ENCODE data around the gene DENND2D. TPM values are rescaled to one million over a fixed set of nuclear protein-coding genes. Genes with fewer than 3 reads are reported as not detected.

Gene DENND2D
- total RNA-seq, 4 donors from 2014 or later: 30.2 to 61.2 (median 39.2) TPM

DNA sequence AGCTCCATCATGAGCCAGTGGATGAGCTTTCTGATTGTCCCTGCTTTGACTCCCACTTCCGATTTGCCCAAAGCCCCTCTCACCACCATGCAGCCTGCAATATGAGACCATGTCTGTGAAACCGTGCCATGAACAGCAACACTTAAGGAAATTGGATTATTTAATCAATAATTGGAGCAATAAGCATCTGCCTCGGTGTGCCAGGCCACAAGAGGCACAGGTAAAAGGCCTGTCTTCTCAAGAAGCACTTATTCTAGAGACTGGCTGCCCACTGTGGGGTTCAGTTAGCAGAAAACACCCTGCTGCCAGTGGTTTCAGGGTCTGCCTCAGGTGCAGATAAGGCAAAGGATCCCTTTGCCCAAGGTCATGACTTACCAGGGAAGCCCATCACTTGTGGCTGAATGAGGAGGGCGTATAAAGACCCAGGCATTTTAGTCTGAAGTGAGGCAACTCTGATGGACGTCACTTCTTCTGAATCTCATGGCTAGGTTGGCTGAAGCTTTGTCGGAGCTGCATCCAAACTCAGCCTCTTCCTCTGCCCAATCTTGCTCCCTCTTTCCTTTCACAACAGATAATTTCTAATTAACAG, 19.9 kb upstream of the DENND2D start:
- TF ChIP-seq, protein P1, sequence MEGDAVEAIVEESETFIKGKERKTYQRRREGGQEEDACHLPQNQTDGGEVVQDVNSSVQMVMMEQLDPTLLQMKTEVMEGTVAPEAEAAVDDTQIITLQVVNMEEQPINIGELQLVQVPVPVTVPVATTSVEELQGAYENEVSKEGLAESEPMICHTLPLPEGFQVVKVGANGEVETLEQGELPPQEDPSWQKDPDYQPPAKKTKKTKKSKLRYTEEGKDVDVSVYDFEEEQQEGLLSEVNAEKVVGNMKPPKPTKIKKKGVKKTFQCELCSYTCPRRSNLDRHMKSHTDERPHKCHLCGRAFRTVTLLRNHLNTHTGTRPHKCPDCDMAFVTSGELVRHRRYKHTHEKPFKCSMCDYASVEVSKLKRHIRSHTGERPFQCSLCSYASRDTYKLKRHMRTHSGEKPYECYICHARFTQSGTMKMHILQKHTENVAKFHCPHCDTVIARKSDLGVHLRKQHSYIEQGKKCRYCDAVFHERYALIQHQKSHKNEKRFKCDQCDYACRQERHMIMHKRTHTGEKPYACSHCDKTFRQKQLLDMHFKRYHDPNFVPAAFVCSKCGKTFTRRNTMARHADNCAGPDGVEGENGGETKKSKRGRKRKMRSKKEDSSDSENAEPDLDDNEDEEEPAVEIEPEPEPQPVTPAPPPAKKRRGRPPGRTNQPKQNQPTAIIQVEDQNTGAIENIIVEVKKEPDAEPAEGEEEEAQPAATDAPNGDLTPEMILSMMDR (IDR thresholded peaks at IDR 0.05; ENCODE audit: low read depth): no peak

DNA sequence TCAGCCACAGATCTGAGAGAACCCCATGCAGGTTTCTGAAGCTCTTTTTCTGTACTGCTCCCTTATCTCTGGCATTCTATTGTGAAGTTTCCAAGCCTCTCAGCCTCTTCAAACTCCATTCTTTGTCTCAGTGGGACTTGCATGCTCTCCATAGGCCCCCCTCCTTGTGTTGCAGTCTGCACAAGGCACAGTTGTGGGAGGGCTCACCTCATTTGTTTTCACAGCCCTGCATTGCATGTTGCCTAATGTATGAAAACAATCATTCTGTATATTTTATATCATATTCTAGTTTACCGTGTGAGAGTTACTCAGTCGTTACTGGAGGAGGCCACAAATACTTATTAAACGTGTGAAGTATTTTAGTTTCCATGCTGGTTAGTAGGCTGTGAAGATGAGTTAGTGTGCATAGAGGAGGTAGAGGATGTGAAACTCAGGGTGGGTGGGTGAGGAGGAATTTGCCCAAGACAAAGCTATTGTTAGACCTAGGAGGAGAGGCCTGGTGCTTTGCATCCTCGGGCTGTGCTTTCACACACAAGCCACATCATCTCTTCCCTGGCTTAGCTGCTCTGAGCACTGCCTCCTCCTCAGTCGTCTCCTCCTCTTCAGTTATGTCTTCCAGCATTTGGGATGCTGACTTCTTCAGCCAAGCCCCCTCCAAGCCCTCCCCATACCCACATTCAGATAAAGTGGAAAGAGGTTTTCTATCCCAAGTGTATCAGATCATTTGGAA, 19.3 kb upstream of the DENND2D start:
- TF ChIP-seq, protein P1 (IDR thresholded peaks at IDR 0.05; ENCODE audit: low read depth): no peak

DNA sequence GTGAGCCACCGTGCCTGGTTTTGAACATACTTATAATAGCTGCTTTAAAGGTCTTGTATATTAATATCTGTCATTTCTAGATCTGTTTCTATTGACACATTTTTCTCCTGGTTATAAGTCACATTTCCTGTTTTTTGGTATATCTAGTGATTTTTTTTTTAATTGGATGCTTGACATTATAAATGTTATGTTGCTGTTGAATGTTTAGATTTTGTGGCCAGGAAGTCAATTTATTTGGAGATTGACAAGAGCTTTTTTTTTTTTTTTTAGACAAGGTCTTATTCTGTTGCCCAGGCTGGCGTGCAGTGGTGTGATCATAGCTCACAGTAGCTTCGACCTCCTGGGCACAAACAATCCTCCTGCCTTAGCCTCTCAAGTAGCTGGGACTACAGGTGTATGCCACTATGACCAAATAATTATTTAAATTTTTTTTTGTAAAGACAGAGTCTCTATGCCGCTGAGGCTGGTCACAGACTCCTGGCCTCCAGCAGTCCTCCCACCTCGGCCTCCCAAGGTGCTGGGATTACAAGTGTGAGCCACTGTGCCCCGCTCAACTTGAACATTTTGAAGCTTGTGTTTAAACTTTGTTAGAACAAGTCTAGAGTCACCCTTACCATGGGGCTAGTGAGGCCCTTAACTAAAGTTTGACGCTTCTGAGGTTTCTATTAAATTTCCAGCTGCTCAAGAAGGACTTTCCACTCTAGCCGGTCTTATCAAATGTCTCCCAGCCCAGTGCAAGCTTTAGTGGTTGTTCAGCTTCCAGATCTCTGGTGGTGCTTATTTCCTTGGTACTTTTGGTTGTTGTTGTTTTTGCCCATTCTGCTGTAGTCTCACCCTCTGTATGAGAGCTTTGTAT, 18.5 kb upstream of the DENND2D start:
- TF ChIP-seq, protein P1 (IDR thresholded peaks at IDR 0.05; ENCODE audit: low read depth): no peak

DNA sequence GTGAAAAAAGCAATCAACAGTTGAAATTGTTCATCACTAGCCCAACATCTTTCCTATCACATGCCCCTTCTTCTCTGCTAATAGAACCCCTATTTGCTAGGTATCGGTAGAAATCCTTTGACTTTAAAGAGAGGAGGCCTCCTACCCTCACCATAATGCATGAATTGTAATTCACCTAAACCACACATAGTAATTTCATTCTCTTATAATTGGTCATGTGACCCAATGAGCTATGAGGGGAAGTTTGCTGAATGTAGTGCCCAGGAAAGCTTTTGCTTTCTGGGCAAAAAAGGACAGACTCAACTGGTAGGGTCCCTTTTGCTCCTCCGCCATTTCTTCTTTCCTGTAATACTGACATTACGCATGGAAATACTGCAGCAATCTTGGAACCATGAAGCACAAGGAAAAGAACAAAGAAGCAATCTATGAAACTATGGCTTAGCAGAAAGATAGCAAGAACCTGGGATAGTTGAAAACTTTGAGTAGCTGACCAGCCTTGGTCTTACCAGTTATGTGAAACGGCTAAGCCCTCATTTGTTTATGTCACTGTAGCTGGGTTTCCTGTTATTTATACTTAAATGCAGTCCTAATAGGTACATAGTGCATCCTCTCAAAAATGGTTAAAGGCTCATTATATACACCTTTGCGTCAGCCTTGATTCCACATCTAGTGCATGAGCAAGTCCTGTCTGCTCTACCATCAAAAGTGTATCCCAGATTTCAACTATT, 16.9 kb upstream of the DENND2D start:
- TF ChIP-seq, protein P1 (IDR thresholded peaks at IDR 0.05; ENCODE audit: low read depth): no peak

DNA sequence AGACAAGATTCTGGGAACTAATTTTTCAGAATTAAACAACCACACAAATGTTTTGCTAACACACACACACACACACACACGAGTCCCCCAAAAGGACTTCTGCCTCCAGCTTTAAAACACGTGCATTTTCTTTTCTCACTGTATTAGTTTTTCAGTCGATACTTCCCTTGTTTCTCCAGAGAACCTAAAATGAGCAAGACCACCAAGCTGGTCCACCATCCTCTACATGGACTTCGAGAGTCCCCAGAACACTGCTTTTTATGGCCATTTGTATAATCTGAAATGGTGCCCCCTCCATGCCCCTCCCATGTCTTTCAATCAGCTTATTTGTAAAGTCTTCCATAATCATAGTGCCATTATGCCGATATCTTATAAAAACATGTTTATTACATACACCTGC, 16.3 kb upstream of the DENND2D start:
- TF ChIP-seq, protein P1 (IDR thresholded peaks at IDR 0.05; ENCODE audit: low read depth): no peak

DNA sequence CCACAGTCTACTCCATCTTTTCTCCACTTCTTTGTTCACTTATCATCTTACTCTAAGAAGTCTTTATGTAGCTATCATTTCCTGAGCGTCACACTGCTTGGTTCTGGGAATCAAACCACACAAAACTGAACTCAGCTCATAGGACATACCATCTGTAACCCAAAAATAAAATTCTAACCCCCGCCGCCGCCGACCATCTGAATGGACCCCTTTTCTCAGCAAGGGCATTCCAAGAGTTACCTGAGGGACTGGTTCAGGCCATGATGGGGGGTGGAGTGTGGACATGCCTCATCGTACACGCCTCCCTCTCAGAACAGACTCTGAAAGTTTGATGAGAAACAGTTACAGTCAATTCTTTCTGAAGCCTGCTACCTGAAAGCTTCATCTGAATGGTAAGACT, 14.4 kb upstream of the DENND2D start:
- TF ChIP-seq, protein P1 (IDR thresholded peaks at IDR 0.05; ENCODE audit: low read depth): no peak
